ENCODE results near the gene GNB1L. TPM values are rescaled to one million over a fixed set of nuclear protein-coding genes. Genes with fewer than 3 reads are reported as not detected.

The GNB1L gene
- total and polyA plus RNA-seq, 9 of the 15 experiments (the other 6 are each of a cell fraction or from before 2014, with no cell fraction given): 0.56 to 50.5 (median 10.2) TPM

DNA sequence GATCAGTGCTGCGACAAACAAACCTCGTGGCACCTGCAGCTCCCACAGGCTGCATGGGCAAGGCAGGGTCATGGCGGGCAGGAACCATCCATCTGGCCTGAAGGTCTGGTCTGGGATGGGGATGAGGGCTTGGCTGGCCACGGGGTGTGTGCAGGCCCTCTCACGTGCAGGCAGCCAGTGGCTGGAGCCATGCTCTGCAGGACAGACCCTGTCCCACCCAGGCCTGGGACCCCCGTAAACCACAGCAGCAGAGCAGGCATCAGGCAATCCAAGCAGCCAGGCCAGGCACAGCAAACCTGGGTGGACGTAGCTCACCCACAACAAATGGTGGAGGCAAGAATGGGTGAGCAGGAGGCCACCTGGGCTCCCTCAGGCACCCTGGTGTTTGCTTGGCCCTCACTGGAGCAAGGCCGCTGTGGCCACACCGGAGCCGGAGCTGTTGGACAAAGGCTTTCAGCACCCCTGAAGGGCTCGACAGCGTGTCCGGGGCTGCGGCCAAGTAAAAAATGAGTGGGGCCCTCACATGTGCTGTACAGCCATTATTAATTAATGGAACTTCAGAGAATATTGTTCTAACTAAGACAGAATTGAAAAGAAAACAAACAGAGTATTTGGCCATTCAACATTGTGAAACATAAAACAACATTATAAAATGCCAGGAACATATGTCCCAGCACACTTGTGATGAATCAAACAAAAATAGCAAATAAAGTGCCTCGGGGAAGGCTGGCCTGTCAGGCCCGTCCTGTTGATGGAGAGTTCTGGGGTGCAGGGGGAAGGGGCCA lies 24.0 kb upstream of the GNB1L start (continued):
- TF ChIP-seq ZBTB40 (IDR thresholded peaks at IDR 0.05) (no peak), ZBTB40 (CRISPR knock-in tag; IDR thresholded peaks at IDR 0.05) (peak; percentile 17; the same call in 1 of the 2 replicates)
- TF ChIP-seq, protein P1, sequence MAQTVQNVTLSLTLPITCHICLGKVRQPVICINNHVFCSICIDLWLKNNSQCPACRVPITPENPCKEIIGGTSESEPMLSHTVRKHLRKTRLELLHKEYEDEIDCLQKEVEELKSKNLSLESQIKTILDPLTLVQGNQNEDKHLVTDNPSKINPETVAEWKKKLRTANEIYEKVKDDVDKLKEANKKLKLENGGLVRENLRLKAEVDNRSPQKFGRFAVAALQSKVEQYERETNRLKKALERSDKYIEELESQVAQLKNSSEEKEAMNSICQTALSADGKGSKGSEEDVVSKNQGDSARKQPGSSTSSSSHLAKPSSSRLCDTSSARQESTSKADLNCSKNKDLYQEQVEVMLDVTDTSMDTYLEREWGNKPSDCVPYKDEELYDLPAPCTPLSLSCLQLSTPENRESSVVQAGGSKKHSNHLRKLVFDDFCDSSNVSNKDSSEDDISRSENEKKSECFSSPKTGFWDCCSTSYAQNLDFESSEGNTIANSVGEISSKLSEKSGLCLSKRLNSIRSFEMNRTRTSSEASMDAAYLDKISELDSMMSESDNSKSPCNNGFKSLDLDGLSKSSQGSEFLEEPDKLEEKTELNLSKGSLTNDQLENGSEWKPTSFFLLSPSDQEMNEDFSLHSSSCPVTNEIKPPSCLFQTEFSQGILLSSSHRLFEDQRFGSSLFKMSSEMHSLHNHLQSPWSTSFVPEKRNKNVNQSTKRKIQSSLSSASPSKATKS (CRISPR knock-in tag; IDR thresholded peaks at IDR 0.05): 0 out of 2 replicates have a peak, but pooled peaks have one; percentile 47
